OCI-LY1 (cell line): ENCODE results near the gene NAA80.

Source experiments
- H2AFZ ChIP-seq: fragments of 200-600 bp; sonication (generic), shearing (Covaris generic); 2 replicates; pipeline ENCODE4 v1.6.0; 2014; ENCODE audit warnings: antibody characterized with exemption, mild to moderate bottlenecking, low read length
- H3F3A ChIP-seq: fragments of 200-600 bp; sonication (generic), shearing (Covaris generic); 2 replicates; pipeline ENCODE4 v1.6.0; 2014; ENCODE audit warnings: mild to moderate bottlenecking, antibody characterized with exemption, low read length, moderate library complexity; ENCODE audit not compliant: insufficient read depth
- H3K27ac ChIP-seq: fragments of 200-600 bp; sonication (generic); 2 replicates; pipeline ENCODE4 v1.5.1; 2014; ENCODE audit warnings: low read length, mixed run types, mild to moderate bottlenecking, low read depth; ENCODE audit not compliant: poor library complexity, severe bottlenecking
- H3K27me3 ChIP-seq: fragments of 200-600 bp; sonication (generic); 2 replicates; pipeline ENCODE4 v1.6.0; 2014; ENCODE audit warnings: antibody characterized with exemption, mild to moderate bottlenecking, low read length, moderate library complexity; ENCODE audit not compliant: insufficient read depth
- H3K36me3 ChIP-seq: fragments of 200-600 bp; sonication (generic); 2 replicates; pipeline ENCODE4 v1.6.1; 2014; ENCODE audit warnings: mild to moderate bottlenecking, antibody characterized with exemption, low read length, moderate library complexity, mixed read lengths; ENCODE audit not compliant: insufficient read depth
- H3K4me1 ChIP-seq: fragments of 200-600 bp; sonication (generic); 2 replicates; pipeline ENCODE4 v1.5.1; 2014; ENCODE audit warnings: mild to moderate bottlenecking, low read length, moderate library complexity; ENCODE audit not compliant: insufficient read depth, severe bottlenecking
- H3K4me2 ChIP-seq: fragments of 200-600 bp; sonication (generic), shearing (Covaris generic); 2 replicates; pipeline ENCODE4 v1.6.1; 2014; ENCODE audit warnings: low read length
- H3K4me3 ChIP-seq: fragments of 200-600 bp; sonication (generic); 2 replicates; pipeline ENCODE4 v1.5.1; 2014; ENCODE audit warnings: low read length, low read depth, mild to moderate bottlenecking, mixed read lengths; ENCODE audit not compliant: poor library complexity, severe bottlenecking
- H3K79me2 ChIP-seq: fragments of 200-600 bp; shearing (Covaris generic); 2 replicates; pipeline ENCODE4 v1.6.1; 2016; ENCODE audit warnings: mixed run types, low read length, mixed read lengths; ENCODE audit not compliant: insufficient read depth
- H3K9ac ChIP-seq: fragments of 200-600 bp; sonication (generic), shearing (Covaris generic); 2 replicates; pipeline ENCODE4 v1.6.1; 2014; ENCODE audit warnings: mild to moderate bottlenecking, low read length, mixed read lengths
- H3K9me2 ChIP-seq: fragments of 200-600 bp; sonication (generic), shearing (Covaris generic); 2 replicates; pipeline ENCODE4 v1.6.1; 2014; ENCODE audit warnings: low read depth, mild to moderate bottlenecking, low read length, mixed read lengths
- H3K9me3 ChIP-seq: fragments of 200-600 bp; shearing (Covaris generic); 2 replicates; pipeline ENCODE4 v1.6.1; 2014; ENCODE audit warnings: low read length, mixed read lengths
- H4K20me1 ChIP-seq: fragments of 200-600 bp; sonication (generic), shearing (Covaris generic); 2 replicates; pipeline ENCODE4 v1.6.0; 2016; ENCODE audit warnings: mild to moderate bottlenecking, low read length; ENCODE audit not compliant: insufficient read depth
- EZH2 ChIP-seq: fragments of 200-600 bp; sonication (generic), shearing (Covaris generic); IDR thresholded peaks from 2 replicates; pipeline ENCODE4 v1.8.0; 2017; ENCODE audit warnings: borderline replicate concordance, mixed run types, mild to moderate bottlenecking, antibody characterized with exemption, low read length, moderate library complexity, mixed read lengths
- TF ChIP-seq, protein P1 (sequence below): fragments of 200-600 bp; sonication (generic), shearing (Covaris generic); IDR thresholded peaks from 2 replicates; pipeline ENCODE4 v1.5.1; 2017; ENCODE audit warnings: mild to moderate bottlenecking, antibody characterized with exemption, low read length, moderate library complexity, mixed read lengths

NAA80 gene

GRCh38 chr3:50279255-50280016 is 19.8 kb downstream of the NAA80 start:
- Histone ChIP-seq H3K4me2 (no peak overlapping the region), H3K9me3 (no peaks in the 10 kb centered on the region), H3K9ac (no peak overlapping the region), H3K27me3 (no peaks in the 10 kb centered on the region), H4K20me1 (no peaks in the 10 kb centered on the region), H3K4me1 (no peaks in the 10 kb centered on the region), H3K79me2 (no peaks in the 10 kb centered on the region), H2AFZ (no peak overlapping the region), H3F3A (no peaks in the 10 kb centered on the region), H3K4me3 (no peak overlapping the region), H3K9me2 (no peaks in the 10 kb centered on the region), H3K27ac (no peak overlapping the region), H3K36me3 (no peaks in the 10 kb centered on the region)
- TF ChIP-seq, protein P1, sequence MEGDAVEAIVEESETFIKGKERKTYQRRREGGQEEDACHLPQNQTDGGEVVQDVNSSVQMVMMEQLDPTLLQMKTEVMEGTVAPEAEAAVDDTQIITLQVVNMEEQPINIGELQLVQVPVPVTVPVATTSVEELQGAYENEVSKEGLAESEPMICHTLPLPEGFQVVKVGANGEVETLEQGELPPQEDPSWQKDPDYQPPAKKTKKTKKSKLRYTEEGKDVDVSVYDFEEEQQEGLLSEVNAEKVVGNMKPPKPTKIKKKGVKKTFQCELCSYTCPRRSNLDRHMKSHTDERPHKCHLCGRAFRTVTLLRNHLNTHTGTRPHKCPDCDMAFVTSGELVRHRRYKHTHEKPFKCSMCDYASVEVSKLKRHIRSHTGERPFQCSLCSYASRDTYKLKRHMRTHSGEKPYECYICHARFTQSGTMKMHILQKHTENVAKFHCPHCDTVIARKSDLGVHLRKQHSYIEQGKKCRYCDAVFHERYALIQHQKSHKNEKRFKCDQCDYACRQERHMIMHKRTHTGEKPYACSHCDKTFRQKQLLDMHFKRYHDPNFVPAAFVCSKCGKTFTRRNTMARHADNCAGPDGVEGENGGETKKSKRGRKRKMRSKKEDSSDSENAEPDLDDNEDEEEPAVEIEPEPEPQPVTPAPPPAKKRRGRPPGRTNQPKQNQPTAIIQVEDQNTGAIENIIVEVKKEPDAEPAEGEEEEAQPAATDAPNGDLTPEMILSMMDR, result no peak
- TF ChIP-seq EZH2, result no peak

DNA sequence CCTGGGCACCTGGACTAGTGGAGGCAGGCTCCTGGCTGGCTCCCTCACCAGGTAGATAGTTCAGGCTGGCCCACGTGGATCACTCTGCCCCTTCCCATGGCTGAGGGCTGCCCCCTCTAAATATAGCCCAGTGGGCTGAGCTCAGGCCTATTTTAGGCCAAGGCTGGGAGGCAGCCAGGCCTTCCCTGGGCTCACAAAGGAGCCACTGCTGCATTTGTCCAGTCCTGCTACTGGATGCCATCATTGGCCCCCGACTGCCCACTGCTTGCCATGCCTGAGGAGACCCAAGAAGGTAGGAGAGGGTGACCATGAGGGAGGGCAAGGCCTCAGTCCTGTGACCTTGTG is 20.4 kb downstream of the NAA80 start, which contains the start of gene LSMEM2:
LSMEM2 (plus strand) TSS at position 208 of the 345 bp plus-strand sequence; CDS start at position 235, 27 bp downstream.
- TF ChIP-seq, protein P1, result no peak
- no peak for TF ChIP-seq EZH2
- Histone ChIP-seq H3K4me1 (no peaks in the 10 kb centered on the region), H3K79me2 (no peaks in the 10 kb centered on the region), H3K27ac (no peak within 1 kb of the TSS), H4K20me1 (no peaks in the 10 kb centered on the region), H3F3A (no peaks in the 10 kb centered on the region), H3K9me3 (no peaks in the 10 kb centered on the region), H3K9me2 (no peaks in the 10 kb centered on the region), H3K36me3 (no peaks in the 10 kb centered on the region), H3K4me3 (no peak within 1 kb of the TSS), H3K9ac (no peak within 1 kb of the TSS), H3K27me3 (no peaks in the 10 kb centered on the region), H2AFZ (no peak within 1 kb of the TSS), H3K4me2 (no peak within 1 kb of the TSS)

DNA sequence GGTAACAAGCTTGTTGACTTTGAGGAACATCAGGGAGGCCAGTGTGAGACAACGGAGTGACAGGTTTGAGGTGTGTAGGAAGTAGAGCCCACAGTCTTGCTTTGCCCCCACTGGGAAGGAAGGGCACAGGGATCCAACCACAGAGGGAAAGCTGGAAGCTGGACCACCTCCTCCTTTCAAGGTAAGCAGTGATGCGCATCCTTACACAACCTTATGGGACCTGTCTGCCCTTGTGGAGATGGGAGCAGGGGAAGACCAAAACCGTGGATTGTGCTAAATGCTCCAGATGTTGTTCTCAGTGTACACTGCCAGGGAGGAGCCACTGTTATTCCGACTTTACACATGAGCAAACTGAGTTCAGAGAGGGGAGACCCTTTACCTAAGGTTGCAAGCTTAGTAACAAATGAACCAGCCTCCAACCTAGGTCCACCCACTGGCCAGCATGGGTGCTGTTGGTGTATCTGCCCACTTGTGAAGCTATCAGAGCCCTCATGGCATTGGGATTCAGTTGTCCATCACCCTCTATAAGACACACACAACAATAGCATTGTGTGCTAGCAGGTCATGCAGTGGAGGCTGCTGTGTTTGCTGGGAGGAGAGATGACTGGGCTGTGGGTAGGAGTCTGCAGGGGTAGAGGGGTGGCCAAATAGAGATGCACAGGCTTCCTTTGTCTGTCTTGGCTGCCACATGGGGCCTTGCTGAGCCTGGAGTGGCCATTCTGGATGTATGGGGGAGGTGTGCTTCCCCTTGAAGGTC is 20.9 kb downstream of the NAA80 start:
- TF ChIP-seq, protein P1, result no peak
- no peak for TF ChIP-seq EZH2
- no peak overlapping the region for H3K27ac ChIP-seq

More for the DNA sequence above, 20.9 kb downstream of the NAA80 start:
- Histone ChIP-seq H3K9me2 (no peaks in the 10 kb centered on the region), H4K20me1 (no peaks in the 10 kb centered on the region), H3K79me2 (no peaks in the 10 kb centered on the region), H3K4me2 (no peak overlapping the region), H3K9ac (no peak overlapping the region), H3K36me3 (no peaks in the 10 kb centered on the region), H3F3A (no peaks in the 10 kb centered on the region), H3K27me3 (no peaks in the 10 kb centered on the region), H3K9me3 (no peaks in the 10 kb centered on the region), H2AFZ (no peak overlapping the region), H3K4me3 (no peak overlapping the region), H3K4me1 (peaks cover 2% of the 10 kb centered on the region)
